IMR-90 (cell line): ENCODE measurements around the gene MBTPS1. TPM values are rescaled to one million over a fixed set of nuclear protein-coding genes. Genes with fewer than 3 reads are reported as not detected.

Experiments used
- ATAC-seq: fragments of 200-7000 bp; cut with Tn5 transposase; 2 replicates; pipeline ENCODE4 v1.9.1; 2020; ENCODE audit warnings: low read depth, mild to moderate bottlenecking, moderate library complexity
- BruUV-seq: library from RNA; stranded (reverse); fragments of 400-500 nt; replicated peaks from 2 replicates; lab custom pipeline; 2021; lab: Mats Ljungman, UMichigan
- CTCF ChIA-PET: fragments of 300-600 bp; formaldehyde crosslinking; extraction: SDS; loops from one replicate; lab custom pipeline; 2021; ENCODE audit warnings: antibody characterized with exemption; lab: Yijun Ruan, JAX
- POLR2A ChIA-PET: fragments of 300-600 bp; sonication (Branson Sonifier 250); formaldehyde crosslinking; loops from one replicate; lab custom pipeline; 2022; ENCODE audit warnings: antibody characterized with exemption; ENCODE audit not compliant: unreplicated experiment; lab: Charles Lee
- DNase-seq: peaks from one replicate; pipeline ENCODE4 v3.0.0; 2013
- H2AFZ ChIP-seq: replicated peaks from 2 replicates; pipeline ENCODE3; 2013; ENCODE audit warnings: low read length, mild to moderate bottlenecking; ENCODE audit not compliant: poor library complexity
- H2AK5ac ChIP-seq: 2 replicates; pipeline ENCODE4 v1.6.1; 2013; ENCODE audit warnings: low read depth, low read length, inconsistent platforms
- H2AK9ac ChIP-seq: replicated peaks from 2 replicates; pipeline ENCODE3; 2013; ENCODE audit warnings: mild to moderate bottlenecking, low read depth, low read length, moderate library complexity; ENCODE audit not compliant: poor library complexity
- H2BK120ac ChIP-seq: 2 replicates; pipeline ENCODE4 v1.6.1; 2013; ENCODE audit warnings: low read depth, low read length, inconsistent platforms
- H2BK15ac ChIP-seq: 3 replicates; pipeline ENCODE4 v1.6.1; 2013; ENCODE audit warnings: low read depth, low read length, inconsistent platforms
- H2BK20ac ChIP-seq: 2 replicates; pipeline ENCODE4 v1.6.1; 2013; ENCODE audit warnings: low read depth, mild to moderate bottlenecking, inconsistent platforms, low read length, moderate library complexity
- H2BK5ac ChIP-seq: 2 replicates; pipeline ENCODE4 v1.6.1; 2013; ENCODE audit warnings: mild to moderate bottlenecking, low read depth, low read length, inconsistent platforms; ENCODE audit not compliant: poor library complexity, severe bottlenecking
- H3K14ac ChIP-seq: replicated peaks from 2 replicates; pipeline ENCODE4 v1.6.1; 2013; ENCODE audit warnings: low read depth, low read length, inconsistent platforms
- H3K18ac ChIP-seq: 2 replicates; pipeline ENCODE4 v1.6.1; 2013; ENCODE audit warnings: low read depth, low read length, control low read depth
- H3K23ac ChIP-seq: 2 replicates; pipeline ENCODE4 v1.6.1; 2013; ENCODE audit warnings: low read depth, low read length, inconsistent platforms
- H3K27ac ChIP-seq: 2 replicates; pipeline ENCODE4 v1.5.1; 2013; ENCODE audit warnings: mild to moderate bottlenecking, control low read depth, low read length; ENCODE audit not compliant: insufficient read depth
- H3K27me3 ChIP-seq: 2 replicates; pipeline ENCODE4 v1.6.1; 2013; ENCODE audit warnings: low read length; ENCODE audit not compliant: control insufficient read depth, insufficient read depth
- H3K36me3 ChIP-seq: 2 replicates; pipeline ENCODE4 v1.6.1; 2013; ENCODE audit warnings: low read length, mixed read lengths; ENCODE audit not compliant: control insufficient read depth, insufficient read depth
- H3K4ac ChIP-seq: 2 replicates; pipeline ENCODE4 v1.6.1; 2013; ENCODE audit warnings: low read depth, low read length, inconsistent platforms
- H3K4me1 ChIP-seq: 2 replicates; pipeline ENCODE4 v1.6.1; 2013; ENCODE audit warnings: low read length, mixed read lengths; ENCODE audit not compliant: control insufficient read depth, insufficient read depth
- H3K4me2 ChIP-seq: 2 replicates; pipeline ENCODE4 v1.6.1; 2013; ENCODE audit warnings: low read depth, mild to moderate bottlenecking, control low read depth, low read length, moderate library complexity
- H3K4me3 ChIP-seq: 2 replicates; pipeline ENCODE4 v1.5.1; 2013; ENCODE audit warnings: low read depth, mild to moderate bottlenecking, control low read depth, low read length, moderate library complexity; ENCODE audit not compliant: insufficient read depth
- H3K56ac ChIP-seq: 2 replicates; pipeline ENCODE4 v1.6.1; 2013; ENCODE audit warnings: low read length, inconsistent platforms; ENCODE audit not compliant: insufficient read depth; ENCODE audit errors: extremely low read depth
- H3K79me1 ChIP-seq, 2 experiments: 2 replicates each; pipeline ENCODE4 v1.6.1; 2013; ENCODE audit warnings: low read length in 2 of 2, inconsistent platforms in 1 of 2, low read depth in 1 of 2
- H3K9ac ChIP-seq: 2 replicates; pipeline ENCODE4 v1.6.1; 2013; ENCODE audit warnings: low read depth, low read length, control low read depth
- H3K9me1 ChIP-seq: 2 replicates; pipeline ENCODE4 v1.6.1; 2013; ENCODE audit warnings: low read length, inconsistent platforms; ENCODE audit not compliant: insufficient read depth
- H3K9me3 ChIP-seq: 2 replicates; pipeline ENCODE4 v1.6.1; 2013; ENCODE audit warnings: low read length; ENCODE audit not compliant: control insufficient read depth, insufficient read depth
- H4K20me1 ChIP-seq: 2 replicates; pipeline ENCODE4 v1.6.1; 2013; ENCODE audit warnings: low read length, inconsistent platforms; ENCODE audit not compliant: insufficient read depth
- H4K5ac ChIP-seq: 2 replicates; pipeline ENCODE4 v1.6.1; 2013; ENCODE audit warnings: mild to moderate bottlenecking, low read depth, low read length, control low read depth
- H4K8ac ChIP-seq, 2 experiments: 2 replicates each; pipeline ENCODE4 v1.6.1; 2013; ENCODE audit warnings: low read depth in 2 of 2, low read length in 2 of 2, control low read depth in 1 of 2, inconsistent platforms in 1 of 2
- H4K91ac ChIP-seq: 2 replicates; pipeline ENCODE4 v1.6.1; 2013; ENCODE audit warnings: low read depth, low read length, inconsistent platforms; ENCODE audit not compliant: insufficient read depth
- BHLHE40 ChIP-seq: fragments of 150-350 bp; IDR thresholded peaks from 2 replicates; pipeline ENCODE4 v1.6.1; 2016; ENCODE audit warnings: mild to moderate bottlenecking, low read depth, low read length
- NFE2L2 ChIP-seq: fragments of 150-350 bp; IDR thresholded peaks from 2 replicates; pipeline ENCODE4 v1.6.1; 2016; ENCODE audit warnings: low read depth, mild to moderate bottlenecking, low read length
- RCOR1 ChIP-seq: IDR thresholded peaks from 2 replicates; pipeline ENCODE4 v1.6.1; 2012; ENCODE audit warnings: mild to moderate bottlenecking, low read length, improper control_type of control experiment; ENCODE audit not compliant: insufficient replicate concordance
- SMC3 ChIP-seq: fragments of 150-350 bp; IDR thresholded peaks from 2 replicates; pipeline ENCODE4 v1.6.1; 2016; ENCODE audit warnings: low read depth, mild to moderate bottlenecking, antibody characterized with exemption, low read length, moderate library complexity
- WGBS, 2 experiments: methylation state at CpG; one replicate each; pipeline versions ENCODE4 v1.1.5 to v1.1.7; 2013; ENCODE audit warnings: missing lambda C conversion rate in 2 of 2; ENCODE audit not compliant: insufficient read length in 1 of 2; ENCODE audit errors: extremely low coverage in 2 of 2; 5-methylcytosine and 5-hydroxymethylcytosine counted together
- dilution Hi-C: fragments of 300-500 bp; cut with HindIII; formaldehyde crosslinking; loops from one replicate; pipeline ENCODE4 v1.14.3; 2018; ENCODE audit warnings: low sequenced_read_pairs; ENCODE audit not compliant: unreplicated experiment
- in situ Hi-C: fragments of 300-500 bp; cut with MboI; formaldehyde crosslinking; loops from 3 replicates; pipeline ENCODE4 v1.14.3; 2019; ENCODE audit warnings: low sequenced_read_pairs, inconsistent platforms, mixed read lengths
- intact Hi-C: fragments of 100-400 bp; cut with micrococcal nuclease; formaldehyde crosslinking; loops from 2 replicates; pipeline ENCODE4 v1.10.0; 2022
- polyA plus RNA-seq, 3 experiments: library from polyadenylated mRNA; depleted of rRNA; stranded (reverse); fragments of >200 nt; gene quantifications; 2 replicates each; pipeline ENCODE4 v1.2.3, GENCODE V29; 2012; ENCODE audit warnings: low replicate concordance in 1 of 3
- total RNA-seq: library from RNA; depleted of rRNA; stranded (reverse); fragments of >200 nt; gene quantifications from 2 replicates; pipeline ENCODE4 v1.2.3, GENCODE V29; 2012

MBTPS1 gene
- total and polyA plus RNA-seq, 2 of the 4 experiments (the other 2 are of a cell fraction), result 59.0 to 70.4 TPM

DNA sequence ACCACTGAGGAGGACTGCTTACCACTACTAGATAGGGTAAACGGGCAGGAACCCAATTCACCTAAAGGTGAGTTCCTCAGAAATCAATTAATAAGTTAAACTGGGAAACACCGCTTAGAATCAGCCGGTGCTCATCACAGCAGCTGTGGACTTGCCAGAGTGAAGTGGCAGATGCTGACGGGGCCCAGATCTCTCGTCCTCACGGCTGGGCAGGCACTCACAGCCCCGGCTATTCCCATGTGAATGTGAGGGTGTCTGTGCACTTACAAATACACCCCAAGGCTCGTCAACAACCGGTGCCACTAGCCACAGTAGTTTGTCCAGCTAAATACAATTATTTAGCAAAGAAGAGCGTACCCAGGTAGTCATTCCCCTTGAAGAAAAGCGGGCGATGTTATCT, 29.7 kb downstream of the MBTPS1 start:
- Histone ChIP-seq H3K9me3 (no peaks in the 10 kb centered on the region), H4K5ac (no peak overlapping the region), H2BK20ac (no peak overlapping the region), H3K4me2 (no peak overlapping the region), H3K9ac (no peak overlapping the region), H4K8ac (no peak overlapping the region), H3K23ac (no peak overlapping the region), H3K4ac (no peak overlapping the region), H3K14ac (no peak overlapping the region), H3K18ac (no peak overlapping the region), H3K4me1 (no peaks in the 10 kb centered on the region), H4K91ac (no peak overlapping the region), H3K4me3 (no peak overlapping the region), H2AFZ (no peak overlapping the region), H3K36me3 (peaks cover 53% of the 10 kb centered on the region), H3K9me1 (no peaks in the 10 kb centered on the region), H2AK9ac (no peak overlapping the region), H3K27me3 (no peaks in the 10 kb centered on the region), H3K56ac (no peak overlapping the region), H3K27ac (no peak overlapping the region), H4K20me1 (peaks cover 7% of the 10 kb centered on the region; the same call in 1 of the 2 replicates), H3K79me1 (no peaks in the 10 kb centered on the region; a peak in 2 of 4 replicates), H2BK15ac (no peak overlapping the region), H2BK5ac (no peak overlapping the region), H2AK5ac (no peak overlapping the region), H2BK120ac (no peak overlapping the region)
- ATAC-seq, result no peak
- in situ Hi-C loops, result loop anchor here (5.0 to 10.0 kb wide), 2 partner anchors 90 to 398 kb away; no protein-coding TSS in a partner anchor
- no peak for DNase-seq
- WGBS, 2 experiments, result no CpG with 5 or more reads among the region's 12 CpGs
- no TSS peak for BruUV-seq
- dilution Hi-C loops, result no loop called here
- POLR2A ChIA-PET, result no interaction called here
- TF ChIP-seq NFE2L2 (no peak), BHLHE40 (no peak), RCOR1 (no peak), SMC3 (no peak)
- CTCF ChIA-PET, result no interaction called here
- intact Hi-C loops, result no loop called here
